B cell (primary cell): ENCODE results near the gene JADE1. TPM values are rescaled to one million over a fixed set of nuclear protein-coding genes. Genes with fewer than 3 reads are reported as not detected.

Source experiments
- ATAC-seq: fragments of 200-7000 bp; cut with Tn5 transposase; one replicate; pipeline ENCODE4 v1.10.0; 2021; ENCODE audit warnings: low read depth, mild to moderate bottlenecking, moderate number of reproducible peaks, moderate library complexity
- CTCF ChIA-PET: fragments of 350-600 bp; sonication (Branson Sonifier 250); formaldehyde crosslinking; loops from one replicate; lab custom pipeline; 2021; ENCODE audit warnings: antibody characterized with exemption, inconsistent platforms; lab: Charles Lee
- POLR2A ChIA-PET: fragments of 350-600 bp; sonication (Branson Sonifier 250); formaldehyde crosslinking; loops from one replicate; lab custom pipeline; 2021; ENCODE audit warnings: antibody characterized with exemption; lab: Charles Lee
- DNase-seq: peaks from one replicate; pipeline ENCODE4 v3.0.0; 2013
- H2AFZ ChIP-seq: 2 replicates; pipeline ENCODE4 v1.6.1; 2012; ENCODE audit warnings: mild to moderate bottlenecking, low read depth, low read length; ENCODE audit not compliant: insufficient read depth, poor library complexity, severe bottlenecking
- H3K27ac ChIP-seq, 2 donors: 1 replicate in 1 of 2; 2 replicates in 1 of 2; pipeline ENCODE4 v1.5.1; 2012 to 2013; ENCODE audit warnings: low read length in 2 of 2, mild to moderate bottlenecking in 2 of 2, moderate library complexity in 1 of 2
- H3K27me3 ChIP-seq, 4 experiments: fragments of 200-600 bp in 1 of 4; sonication (generic) in 1 of 4; replicated peaks in 1 of 4; 1 replicate in 2 of 4; 2 replicates in 2 of 4; pipeline versions ENCODE4 v1.6.1 to v1.7.0; 2013 to 2016; ENCODE audit warnings: low read length in 3 of 4, mild to moderate bottlenecking in 2 of 4, mixed read lengths in 1 of 4, moderate library complexity in 1 of 4; ENCODE audit not compliant: insufficient read depth in 4 of 4, control insufficient read depth in 3 of 4; ENCODE audit errors: control extremely low read depth in 1 of 4
- H3K36me3 ChIP-seq, 2 experiments: replicated peaks in 1 of 2; 1 replicate in 1 of 2; 2 replicates in 1 of 2; pipeline versions ENCODE4 v1.6.1 to v1.7.1; 2013; ENCODE audit warnings: low read length in 1 of 2; ENCODE audit not compliant: insufficient read depth in 2 of 2, control insufficient read depth in 1 of 2; ENCODE audit errors: control extremely low read depth in 1 of 2, extremely low read depth in 1 of 2
- H3K4me1 ChIP-seq, 2 donors: fragments of 200-600 bp in 1 of 2; sonication (generic) in 1 of 2; 1 replicate in 1 of 2; 2 replicates in 1 of 2; pipeline versions ENCODE4 v1.5.1 to v1.6.1; 2013 to 2017; ENCODE audit warnings: low read length in 2 of 2; ENCODE audit not compliant: control insufficient read depth in 2 of 2, insufficient read depth in 2 of 2
- H3K4me2 ChIP-seq: replicated peaks from 2 replicates; pipeline ENCODE3; 2012; ENCODE audit warnings: mild to moderate bottlenecking, low read depth, low read length; ENCODE audit not compliant: poor library complexity, severe bottlenecking
- H3K4me3 ChIP-seq, 5 experiments: fragments of 200-600 bp in 1 of 5; sonication (generic) in 1 of 5; 1 replicate in 3 of 5; 2 replicates in 2 of 5; pipeline versions ENCODE4 v1.5.1 to v1.7.0; 2011 to 2016; ENCODE audit warnings: low read length in 4 of 5, mild to moderate bottlenecking in 4 of 5, low read depth in 2 of 5, control low read depth in 1 of 5, moderate library complexity in 1 of 5; ENCODE audit not compliant: insufficient read depth in 1 of 5; ENCODE audit errors: control extremely low read depth in 1 of 5, extremely low read depth in 1 of 5
- H3K79me2 ChIP-seq: fragments of 200-600 bp; sonication (generic); one replicate; pipeline ENCODE4 v1.6.0; 2016; ENCODE audit warnings: low read length; ENCODE audit not compliant: control insufficient read depth, insufficient read depth
- H3K9ac ChIP-seq: fragments of 200-600 bp; sonication (generic); 2 replicates; pipeline ENCODE4 v1.6.1; 2017; ENCODE audit warnings: mild to moderate bottlenecking, low read length, moderate library complexity
- H3K9me3 ChIP-seq, 3 donors: one replicate each; pipeline versions ENCODE4 v1.6.1 to v1.7.1; 2013; ENCODE audit warnings: low read length in 2 of 3; ENCODE audit not compliant: control insufficient read depth in 2 of 3, insufficient read depth in 1 of 3; ENCODE audit errors: control extremely low read depth in 1 of 3
- H4K20me1 ChIP-seq: 2 replicates; pipeline ENCODE4 v1.6.0; 2012; ENCODE audit warnings: mild to moderate bottlenecking, low read length; ENCODE audit not compliant: insufficient read depth, control insufficient read depth, poor library complexity, severe bottlenecking
- H3K27ac Mint-ChIP-seq: one replicate; pipeline ENCODE4 v1.8.0; 2021; ENCODE audit warnings: mixed read lengths
- H3K27me3 Mint-ChIP-seq: one replicate; pipeline ENCODE4 v1.8.0; 2021; ENCODE audit warnings: mixed read lengths
- H3K4me1 Mint-ChIP-seq: one replicate; pipeline ENCODE4 v1.8.0; 2021; ENCODE audit warnings: mixed read lengths
- H3K4me3 Mint-ChIP-seq: one replicate; pipeline ENCODE4 v1.8.0; 2021; ENCODE audit warnings: mixed read lengths
- H3K9me3 Mint-ChIP-seq: one replicate; pipeline ENCODE4 v1.8.0; 2022; ENCODE audit warnings: mixed read lengths; ENCODE audit not compliant: insufficient read depth
- CTCF ChIP-seq: fragments of 200-600 bp; IDR thresholded peaks from one replicate; pipeline ENCODE4 v1.8.0; 2022; ENCODE audit warnings: antibody characterized with exemption, mild to moderate bottlenecking
- EZH2 ChIP-seq: IDR thresholded peaks from 2 replicates; pipeline ENCODE4 v1.6.1; 2012; ENCODE audit warnings: borderline replicate concordance, low read depth, mild to moderate bottlenecking, moderate library complexity, low read length; ENCODE audit not compliant: insufficient read depth, poor library complexity, severe bottlenecking
- WGBS: methylation state at CpG from one replicate; pipeline ENCODE4 v1.1.5; 2013; ENCODE audit warnings: missing lambda C conversion rate; ENCODE audit not compliant: insufficient coverage; 5-methylcytosine and 5-hydroxymethylcytosine counted together
- intact Hi-C: fragments of 100-400 bp; cut with micrococcal nuclease; formaldehyde crosslinking; loops from one replicate; pipeline ENCODE4 v1.10.0; 2022
- polyA plus RNA-seq: library from polyadenylated mRNA; depleted of rRNA; stranded (reverse); fragments of >200 nt; gene quantifications from 2 replicates; pipeline ENCODE4 v1.2.3, GENCODE V29; 2012
- total RNA-seq, 2 donors: library from RNA; stranded (reverse); fragments of 120-200 nt in 1 of 2; gene quantifications; 1 replicate in 1 of 2; 2 replicates in 1 of 2; pipeline versions ENCODE4 v1.2.3 to v1.2.4, GENCODE V29; 2013 to 2022

Gene JADE1
- total and polyA plus RNA-seq, 2 donors (not counting 1 experiment from before 2014, with no cell fraction given), result 13.8 to 42.4 TPM

DNA sequence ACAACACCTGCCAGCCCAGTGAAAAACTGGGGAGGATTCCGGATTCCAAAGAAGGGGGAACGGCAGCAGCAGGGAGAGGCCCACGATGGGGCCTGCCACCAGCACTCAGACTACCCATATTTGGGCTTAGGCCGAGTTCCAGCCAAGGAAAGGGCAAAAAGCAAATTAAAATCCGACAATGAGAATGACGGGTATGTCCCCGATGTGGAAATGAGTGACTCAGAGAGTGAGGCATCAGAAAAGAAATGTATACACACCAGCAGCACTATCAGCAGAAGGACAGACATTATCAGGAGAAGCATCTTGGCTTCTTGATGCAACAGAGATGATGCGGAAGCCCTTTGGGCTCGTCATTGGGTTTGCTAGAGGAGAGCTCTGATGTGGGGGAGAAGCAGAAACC, 62.4 kb downstream of the JADE1 start:
- Histone ChIP-seq H3K4me3 (no peak overlapping the region), H3K27ac (no peak overlapping the region), H3K4me1 (no peaks in the 10 kb centered on the region), H3K36me3 (peaks cover 23 to 57% of the 10 kb centered on the region in 2 experiments), H3K9me3 (no peaks in the 10 kb centered on the region), H2AFZ (no peak overlapping the region), H3K79me2 (no peaks in the 10 kb centered on the region), H3K27me3 (no peaks in the 10 kb centered on the region), H3K4me2 (no peak overlapping the region), H4K20me1 (no peaks in the 10 kb centered on the region), H3K9ac (no peak overlapping the region)
- ATAC-seq, result no peak
- no peaks in the 10 kb centered on the region for H3K9me3 Mint-ChIP-seq
- ChIA-PET CTCF (interaction anchor here (1.0 kb wide), 1 partner anchor 8 kb away, joined by 3 read pairs; no protein-coding TSS in a partner anchor), POLR2A (no interaction called here)
- DNase-seq, result no peak
- no peak for TF ChIP-seq CTCF
- no peak for TF ChIP-seq EZH2
- intact Hi-C loops, result no loop called here
- WGBS, result 100% methylated on average over 3 of the region's 9 CpGs
- no peak overlapping the region for H3K4me3 Mint-ChIP-seq
- no peaks in the 10 kb centered on the region for H3K4me1 Mint-ChIP-seq
- no peaks in the 10 kb centered on the region for H3K27me3 Mint-ChIP-seq
- no peak overlapping the region for H3K27ac Mint-ChIP-seq

DNA sequence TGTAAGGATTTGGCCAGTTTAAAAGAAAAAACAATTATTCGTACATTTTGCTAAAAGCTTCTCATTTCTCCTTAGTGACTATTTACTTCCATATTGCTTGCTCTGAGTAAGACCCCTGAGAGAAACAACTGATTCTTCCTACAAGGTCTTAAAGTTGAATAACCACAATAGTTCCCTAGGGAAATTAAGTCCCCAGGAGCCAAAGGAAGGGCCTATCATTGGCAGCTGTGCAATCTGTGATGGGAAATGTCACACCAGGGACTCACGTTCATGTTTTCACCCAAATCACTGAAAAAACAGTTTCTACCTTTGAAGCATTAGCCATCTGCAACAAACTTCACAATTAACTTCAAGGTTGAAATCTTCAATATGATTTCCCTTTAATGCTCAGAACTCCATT, 66.7 kb downstream of the JADE1 start:
- TF ChIP-seq CTCF (no peak), EZH2 (no peak)
- no peaks in the 10 kb centered on the region for H3K27me3 Mint-ChIP-seq
- Histone ChIP-seq H3K27me3 (no peaks in the 10 kb centered on the region), H3K36me3 (peaks cover 12 to 20% of the 10 kb centered on the region in 2 experiments), H3K9ac (no peak overlapping the region), H3K27ac (no peak overlapping the region), H2AFZ (no peak overlapping the region), H3K9me3 (no peaks in the 10 kb centered on the region), H3K4me2 (no peak overlapping the region), H3K79me2 (no peaks in the 10 kb centered on the region), H3K4me3 (no peak overlapping the region), H4K20me1 (no peaks in the 10 kb centered on the region), H3K4me1 (no peaks in the 10 kb centered on the region)
- intact Hi-C loops, result no loop called here
- no peak overlapping the region for H3K27ac Mint-ChIP-seq
- ATAC-seq (no peak), DNase-seq (no peak)
- no peaks in the 10 kb centered on the region for H3K9me3 Mint-ChIP-seq
- WGBS, result 33% methylated on average over 1 of the region's 2 CpGs
- POLR2A ChIA-PET, result no interaction called here
- H3K4me3 Mint-ChIP-seq, result no peak overlapping the region
- no peaks in the 10 kb centered on the region for H3K4me1 Mint-ChIP-seq
- CTCF ChIA-PET, result no interaction called here
